Upper lobe of left lung (tissue), 6 donors: ENCODE measurements around the gene GDF10. TPM values are rescaled to one million over a fixed set of nuclear protein-coding genes. Genes with fewer than 3 reads are reported as not detected.

Experiments used
- ATAC-seq, 2 donors: fragments of 200-7000 bp; cut with Tn5 transposase; one replicate each; pipeline ENCODE4 v1.9.1; 2022; ENCODE audit warnings: mild to moderate bottlenecking in 2 of 2, moderate library complexity in 2 of 2; ENCODE audit not compliant: low FRiP score in 2 of 2
- DNase-seq, 2 donors: peaks; one replicate each; pipeline ENCODE4 v3.0.0-alpha.2; 2019 to 2020
- H3K27ac ChIP-seq, 4 donors: fragments of 200-600 bp; sonication (generic); one replicate each; pipeline ENCODE4 v1.5.1; 2016 to 2019
- H3K27me3 ChIP-seq, 4 donors: fragments of 200-600 bp; sonication (generic); one replicate each; pipeline ENCODE4 v1.5.1; 2017 to 2019
- H3K36me3 ChIP-seq, 4 donors: fragments of 200-600 bp; sonication (generic); one replicate each; pipeline ENCODE4 v1.5.1; 2016 to 2019
- H3K4me1 ChIP-seq, 4 donors: fragments of 200-600 bp; sonication (generic); one replicate each; pipeline ENCODE4 v1.5.1; 2018 to 2019
- H3K4me3 ChIP-seq, 4 donors: fragments of 200-600 bp; sonication (generic); one replicate each; pipeline ENCODE4 v1.5.1; 2017 to 2019; ENCODE audit warnings: mild to moderate bottlenecking in 2 of 4, moderate library complexity in 1 of 4
- H3K9me3 ChIP-seq, 4 donors: fragments of 200-600 bp; sonication (generic); one replicate each; pipeline ENCODE4 v1.5.1; 2018 to 2019
- CTCF ChIP-seq, 6 experiments: fragments of 450-650 bp in 4 of 6; fragments of 200-600 bp in 2 of 6; sonication (generic) in 2 of 6; IDR thresholded peaks; one replicate each; pipeline ENCODE4 v1.5.1; 2016 to 2019; ENCODE audit warnings: antibody characterized with exemption in 6 of 6
- EP300 ChIP-seq, 4 donors: sonication (generic); formaldehyde crosslinking; IDR thresholded peaks; one replicate each; pipeline ENCODE4 v1.5.1; 2017; ENCODE audit warnings: antibody characterized with exemption in 4 of 4, control low read depth in 2 of 4
- POLR2A ChIP-seq, 4 donors: fragments of 450-650 bp; IDR thresholded peaks; one replicate each; pipeline ENCODE4 v1.5.1; 2016 to 2017; ENCODE audit warnings: antibody characterized with exemption in 4 of 4, mild to moderate bottlenecking in 2 of 4
- POLR2AphosphoS5 ChIP-seq, 2 donors: sonication (generic); formaldehyde crosslinking; IDR thresholded peaks; one replicate each; pipeline ENCODE4 v1.5.1; 2017; ENCODE audit warnings: antibody characterized with exemption in 2 of 2
- WGBS, 2 donors: methylation state at CpG; one replicate each; pipeline ENCODE4 v1.1.5; 2017 to 2018; 5-methylcytosine and 5-hydroxymethylcytosine counted together
- total RNA-seq, 6 donors: library from RNA; depleted of rRNA in 4 of 6; stranded (reverse); fragments of >200 nt in 4 of 6; gene quantifications; one replicate each; pipeline versions ENCODE4 v1.1.0 to v1.2.1, GENCODE V29; 2016 to 2021
- donor health status: DM: no; HTN: no; CAD: no; lungs with moderate emphysema.
- donor health status: DM: no; HTN: yes; CAD: no; lungs with severe emphysema.

GDF10 gene
- total RNA-seq, 6 donors from 2014 or later: 1.8 to 23.4 (median 7.8) TPM

DNA sequence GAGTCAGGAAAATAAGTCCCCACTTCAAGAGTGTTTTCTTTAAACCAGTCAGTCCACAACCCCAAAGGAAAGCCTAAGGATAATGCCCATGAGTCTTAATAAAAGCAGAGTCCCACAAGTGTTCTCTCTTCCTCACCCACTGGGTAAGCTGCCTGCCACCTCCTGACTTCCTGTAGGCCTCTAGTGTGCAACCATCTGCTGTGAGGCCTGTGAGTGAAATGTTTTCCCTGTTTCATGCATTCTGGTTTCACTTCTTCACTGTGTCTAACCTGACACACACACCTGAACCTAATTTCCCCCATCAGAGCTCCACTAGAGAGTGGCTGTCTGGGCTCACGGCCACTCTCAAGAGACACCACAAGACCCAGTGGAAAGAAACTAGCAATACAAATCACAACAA is 38.9 kb upstream of the GDF10 start:
- TF ChIP-seq EP300 (IDR thresholded peaks at IDR 0.05) (no peak), POLR2AphosphoS5 (IDR thresholded peaks at IDR 0.05) (no peak)
- 75 to 94% methylated on average over 1 of the region's 1 CpG for WGBS, 2 donors
- Histone ChIP-seq H3K27ac (no peak overlapping the region), H3K4me1 (peaks cover 0 to 12% (median 0%) of the 10 kb centered on the region in 4 donors), H3K36me3 (no peaks in the 10 kb centered on the region), H3K27me3 (no peaks in the 10 kb centered on the region), H3K9me3 (no peaks in the 10 kb centered on the region), H3K4me3 (no peak overlapping the region)
- no peak for DNase-seq
- no peak for ATAC-seq

DNA sequence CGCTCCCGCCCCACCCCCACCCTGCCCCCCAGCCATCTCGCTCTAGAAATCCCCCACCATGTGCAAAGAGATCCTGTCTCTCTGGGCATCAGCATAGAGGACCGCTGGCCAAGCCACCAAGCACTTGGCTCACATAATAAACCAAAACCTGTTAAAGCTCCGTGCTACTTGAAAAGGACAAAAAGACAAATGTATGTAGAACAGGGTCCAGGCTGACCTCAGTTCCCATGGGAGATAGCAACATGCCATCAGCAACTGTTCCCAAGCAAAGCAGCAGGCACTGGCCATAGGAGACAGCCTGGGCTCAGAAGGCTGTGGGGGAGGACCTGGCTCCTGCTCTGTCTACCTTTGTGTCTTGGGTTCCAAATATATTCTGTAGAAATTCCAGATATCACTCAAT is 38.4 kb upstream of the GDF10 start:
- no peaks in the 10 kb centered on the region for H3K9me3 ChIP-seq
- no peak for DNase-seq
- 89 to 98% methylated on average over 5 of the region's 5 CpGs for WGBS, 2 donors

GRCh38 chr10:47262606-47263533 is 37.1 kb upstream of the GDF10 start:
- H3K27ac ChIP-seq: no peak overlapping the region
- ATAC-seq (no peak), DNase-seq (no peak)
- H3K4me1 ChIP-seq: peaks cover 0 to 6% (median 0%) of the 10 kb centered on the region in 4 donors
- no peaks in the 10 kb centered on the region for H3K9me3 ChIP-seq
- no peak overlapping the region for H3K4me3 ChIP-seq
- no peak for TF ChIP-seq EP300 (IDR thresholded peaks at IDR 0.05)
- no peak for TF ChIP-seq POLR2A (IDR thresholded peaks at IDR 0.05)
- no peak for TF ChIP-seq POLR2AphosphoS5 (IDR thresholded peaks at IDR 0.05)
- TF ChIP-seq CTCF (IDR thresholded peaks at IDR 0.05): no peak
- no peaks in the 10 kb centered on the region for H3K27me3 ChIP-seq
- H3K36me3 ChIP-seq: no peaks in the 10 kb centered on the region
- WGBS, 2 donors: 83 to 86% methylated on average over 5 of the region's 5 CpGs

More for the DNA sequence above, 38.4 kb upstream of the GDF10 start:
- Histone ChIP-seq H3K27ac (no peak overlapping the region), H3K27me3 (no peaks in the 10 kb centered on the region), H3K36me3 (no peaks in the 10 kb centered on the region), H3K4me1 (peaks cover 0 to 12% (median 0%) of the 10 kb centered on the region in 4 donors), H3K4me3 (no peak overlapping the region)
- ATAC-seq: no peak
- TF ChIP-seq POLR2AphosphoS5 (IDR thresholded peaks at IDR 0.05) (no peak), POLR2A (IDR thresholded peaks at IDR 0.05) (no peak), EP300 (IDR thresholded peaks at IDR 0.05) (no peak), CTCF (IDR thresholded peaks at IDR 0.05) (no peak)

DNA sequence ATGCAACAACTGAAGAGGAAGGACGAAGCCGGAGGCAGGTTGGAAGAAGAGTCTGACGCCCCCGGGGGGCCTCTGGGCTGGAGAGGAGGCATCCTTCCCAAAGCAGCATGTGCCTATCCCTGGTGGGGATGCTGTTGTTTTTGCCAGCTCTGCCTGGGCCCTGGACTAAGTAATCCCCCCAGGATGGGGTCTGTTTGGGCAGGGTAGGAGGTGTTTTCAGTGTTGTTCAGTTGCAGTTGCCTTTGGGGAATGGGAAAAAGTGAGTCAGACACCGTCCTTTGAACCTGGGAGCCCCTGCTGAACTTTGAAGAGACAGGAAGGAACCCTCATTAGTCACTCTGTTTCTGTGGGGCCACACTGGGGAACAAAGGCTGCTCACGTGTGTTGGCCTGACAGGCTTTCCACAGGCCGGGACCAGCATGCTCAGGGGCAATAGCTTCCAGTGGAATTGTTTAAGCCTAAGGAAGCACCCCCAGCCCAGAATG is 35.2 kb upstream of the GDF10 start:
- DNase-seq (peak in 1 of 2 donors; percentile 15), ATAC-seq (no peak)
- no peaks in the 10 kb centered on the region for H3K27me3 ChIP-seq
- no peaks in the 10 kb centered on the region for H3K9me3 ChIP-seq
- H3K27ac ChIP-seq: no peak overlapping the region
- peaks cover 0 to 6% (median 0%) of the 10 kb centered on the region in 4 donors for H3K4me1 ChIP-seq
- TF ChIP-seq CTCF (IDR thresholded peaks at IDR 0.05): no peak
- TF ChIP-seq POLR2A (IDR thresholded peaks at IDR 0.05): no peak
- TF ChIP-seq POLR2AphosphoS5 (IDR thresholded peaks at IDR 0.05): no peak
- no peak for TF ChIP-seq EP300 (IDR thresholded peaks at IDR 0.05)
- 68 to 75% methylated on average over 4 to 7 of the region's 7 CpGs for WGBS, 2 donors
- no peak overlapping the region for H3K4me3 ChIP-seq
- H3K36me3 ChIP-seq: no peaks in the 10 kb centered on the region

GRCh38 chr10:47266602-47267001 is 33.4 kb upstream of the GDF10 start:
- Histone ChIP-seq H3K36me3 (no peaks in the 10 kb centered on the region), H3K9me3 (no peaks in the 10 kb centered on the region), H3K27ac (no peak overlapping the region), H3K27me3 (no peaks in the 10 kb centered on the region), H3K4me3 (no peak overlapping the region), H3K4me1 (no peaks in the 10 kb centered on the region)
- ATAC-seq (no peak), DNase-seq (no peak)
- WGBS, 2 donors: 95 to 98% methylated on average over 3 to 5 of the region's 5 CpGs
- no peak for TF ChIP-seq EP300 (IDR thresholded peaks at IDR 0.05)
